Stimulated activated CD4-positive, alpha-beta T cell treated with anti-CD3 and anti-CD28 coated beads, Interleukin-12 subunit alpha, Interleukin-12 subunit beta, amount 100 ng/mL, for 24 hours (primary cell): Measurements from ENCODE around the gene C17orf100.
A peak's percentile ranks its signal among the peaks of the same experiment; 100 is the strongest.

Source experiments
- DNase-seq, 2 experiments: peaks; one replicate each; pipeline ENCODE4 v3.0.0-alpha.2; 2020; ENCODE audit warnings: low read depth in 2 of 2

The C17orf100 gene

GRCh38 chr17:6651354-6651918 is at the start of gene C17orf100, which contains the start of gene MED31:
Gene C17orf100 (plus strand): TSS chr17:6651762. CDS start chr17:6651914, 152 bp downstream.
Gene MED31 (minus strand): TSS chr17:6651605. CDS start chr17:6651528, 77 bp downstream.
- DNase-seq: peak; percentile 92 to 93

DNA sequence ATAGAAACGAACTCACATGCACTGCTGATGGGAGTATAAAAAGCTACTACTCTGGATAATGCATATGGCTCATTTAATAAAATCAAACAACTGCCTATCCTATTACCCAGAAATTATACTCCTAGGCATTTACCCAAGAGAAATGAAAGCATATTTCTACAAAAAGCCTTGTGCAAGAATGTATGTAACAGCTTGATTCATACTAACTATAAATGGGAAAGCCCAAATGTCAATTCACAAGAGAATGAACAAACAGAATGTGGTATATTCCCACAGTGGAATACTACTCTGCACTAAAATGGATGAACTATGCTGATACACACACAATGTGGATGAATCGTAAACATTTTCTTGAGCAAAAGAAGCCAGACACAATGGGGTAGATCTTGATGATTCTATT is 49.4 kb upstream of the C17orf100 start:
- DNase-seq: no peak

- no peak for DNase-seq
Measured at GRCh38 chr17:6603744-6604325, 47.7 kb upstream of the C17orf100 start.

DNA sequence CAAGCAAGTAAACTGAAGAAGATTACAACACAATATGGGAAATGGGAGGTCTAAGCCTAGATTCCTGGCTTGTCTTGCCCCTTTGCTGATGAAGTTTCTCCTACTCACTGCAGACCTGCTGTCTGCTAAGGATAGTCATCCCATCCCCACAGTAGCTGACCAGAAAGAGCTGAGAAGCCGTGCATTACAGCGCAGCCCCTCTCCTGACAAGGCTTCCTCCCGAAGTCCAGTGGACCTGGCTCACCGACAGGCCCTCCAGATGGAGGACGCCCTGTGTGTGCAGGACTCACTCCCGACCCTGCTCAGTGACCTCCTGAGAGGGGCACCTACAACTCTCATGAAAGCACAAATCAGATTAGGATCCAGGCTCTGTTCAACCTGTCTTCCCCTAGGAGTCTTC is 46.4 kb upstream of the C17orf100 start:
- no peak for DNase-seq

DNA sequence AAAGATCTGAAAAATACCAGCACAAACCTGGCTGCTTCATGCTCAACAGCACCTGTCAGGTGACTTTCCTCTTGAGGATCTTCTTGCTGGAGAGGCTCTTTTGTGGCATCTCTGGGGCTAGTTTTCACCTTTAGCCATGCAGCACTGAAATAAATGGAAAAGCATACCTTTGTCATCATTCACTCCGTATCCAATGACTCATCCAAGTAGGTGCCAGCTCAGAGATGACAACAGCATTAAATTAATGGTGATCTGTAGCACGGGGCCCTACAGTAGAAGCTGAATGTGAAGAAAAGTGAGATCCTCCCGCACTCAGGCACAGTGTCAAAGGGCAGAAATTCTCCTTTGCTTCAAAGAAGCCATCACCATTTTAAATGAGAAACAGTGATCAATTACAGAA is 43.2 kb upstream of the C17orf100 start:
- no peak for DNase-seq

DNA sequence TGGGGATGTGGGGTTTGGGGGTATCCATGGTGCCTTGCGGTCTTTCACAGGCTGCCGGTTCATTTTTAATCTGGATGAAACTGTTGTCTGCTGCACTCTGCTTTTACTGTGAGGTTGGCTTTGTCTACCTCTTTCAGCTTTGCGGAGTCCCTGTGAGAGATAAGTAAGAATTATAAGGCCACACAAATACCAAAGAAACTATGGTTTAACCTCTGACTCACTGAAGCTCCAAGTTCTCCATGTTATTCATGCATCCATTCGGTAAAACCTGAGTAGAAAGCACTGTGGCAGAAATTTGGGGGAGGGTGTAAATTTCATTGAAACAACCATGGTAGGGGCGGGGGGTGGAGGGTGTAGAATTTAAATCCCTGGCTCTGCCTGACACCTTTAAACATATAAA is 41.6 kb upstream of the C17orf100 start:
- DNase-seq: no peak

DNA sequence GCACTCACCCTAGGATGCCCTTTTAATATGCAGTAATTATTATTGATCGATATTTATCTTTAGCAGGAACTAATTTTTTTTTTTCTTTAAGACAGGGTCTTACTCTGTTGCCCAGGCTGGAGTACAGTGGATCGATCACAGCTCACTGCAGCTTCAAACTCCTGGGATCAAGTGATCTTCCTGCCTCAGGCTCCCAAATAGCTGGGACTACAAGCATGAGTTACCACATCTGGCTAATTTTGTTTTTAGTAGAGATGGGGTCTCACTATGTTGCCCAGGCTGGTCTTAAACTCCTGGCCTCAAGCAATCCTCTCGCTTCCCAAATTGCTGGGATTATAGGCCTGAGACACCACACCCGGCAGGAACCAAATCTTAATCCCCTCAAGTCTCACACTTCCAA is 40.3 kb upstream of the C17orf100 start:
- no peak for DNase-seq

- DNase-seq: no peak
Measured at GRCh38 chr17:6623941-6624340, 27.6 kb upstream of the C17orf100 start.

DNA sequence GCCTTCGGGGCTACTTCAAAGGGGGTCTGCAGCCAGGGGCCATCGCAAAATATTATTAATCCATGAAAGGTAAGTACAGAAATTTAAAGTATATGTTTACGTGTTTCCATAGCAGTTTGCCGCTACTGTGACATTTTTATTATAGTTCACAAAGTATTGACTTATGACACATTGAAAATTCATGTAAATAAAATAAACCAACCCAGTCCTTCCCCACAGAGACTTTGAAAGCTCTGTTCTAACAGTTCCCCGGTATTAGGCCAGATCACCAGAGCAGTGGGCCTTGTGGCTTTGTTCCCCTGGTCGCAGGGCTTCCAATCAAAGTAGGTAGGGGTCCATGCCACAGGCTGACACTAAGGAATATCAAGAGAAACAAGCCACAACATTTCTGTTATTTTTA is 24.9 kb upstream of the C17orf100 start:
- DNase-seq: no peak

GRCh38 chr17:6627019-6627418 is 24.5 kb upstream of the C17orf100 start:
- no peak for DNase-seq

- DNase-seq: no peak
Measured at GRCh38 chr17:6630390-6630789, 21.2 kb upstream of the C17orf100 start.

- no peak for DNase-seq
Measured at GRCh38 chr17:6632530-6632929, 19.0 kb upstream of the C17orf100 start.

DNA sequence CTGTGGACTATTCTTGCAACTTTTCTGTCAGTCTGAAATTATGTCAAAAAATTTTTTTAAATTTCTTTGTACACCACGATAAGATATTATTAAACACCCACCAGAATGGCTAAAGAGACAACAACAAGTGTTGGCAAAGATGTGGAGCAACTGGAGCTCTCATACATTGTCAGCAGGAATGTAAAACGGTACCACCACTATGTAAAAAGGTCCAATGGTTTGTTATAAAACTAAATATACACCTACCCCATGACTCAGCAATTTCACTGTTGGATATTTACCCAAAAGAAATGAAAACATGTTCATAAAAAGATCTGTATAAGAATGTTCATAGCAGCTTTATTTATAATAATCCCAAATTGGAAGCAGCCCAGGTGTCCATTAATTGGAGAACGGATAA is 18.3 kb upstream of the C17orf100 start:
- DNase-seq: no peak

DNA sequence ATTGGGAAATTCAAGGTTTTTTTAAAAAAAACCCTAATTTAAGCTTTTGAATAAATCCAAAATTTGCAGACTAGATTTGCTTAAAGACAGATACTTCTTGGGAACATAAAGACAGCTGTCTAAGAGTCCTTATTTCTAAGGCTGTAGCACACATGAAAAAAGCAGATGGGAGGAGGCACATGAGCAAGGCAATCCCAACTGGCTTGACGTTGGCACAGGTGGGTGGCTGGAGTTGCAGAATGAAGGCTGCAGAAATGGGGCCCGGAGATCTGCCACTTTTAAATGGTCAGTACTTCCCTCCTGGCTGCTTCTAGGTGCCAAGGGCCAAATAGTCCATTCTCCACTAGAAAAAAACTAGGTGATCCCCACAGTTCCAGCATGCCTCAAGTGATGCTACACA is 15.5 kb upstream of the C17orf100 start:
- no peak for DNase-seq

- no peak for DNase-seq
Measured at GRCh38 chr17:6636616-6637457, 14.7 kb upstream of the C17orf100 start.

GRCh38 chr17:6637458-6637840 is 14.1 kb upstream of the C17orf100 start:
- DNase-seq: no peak

DNA sequence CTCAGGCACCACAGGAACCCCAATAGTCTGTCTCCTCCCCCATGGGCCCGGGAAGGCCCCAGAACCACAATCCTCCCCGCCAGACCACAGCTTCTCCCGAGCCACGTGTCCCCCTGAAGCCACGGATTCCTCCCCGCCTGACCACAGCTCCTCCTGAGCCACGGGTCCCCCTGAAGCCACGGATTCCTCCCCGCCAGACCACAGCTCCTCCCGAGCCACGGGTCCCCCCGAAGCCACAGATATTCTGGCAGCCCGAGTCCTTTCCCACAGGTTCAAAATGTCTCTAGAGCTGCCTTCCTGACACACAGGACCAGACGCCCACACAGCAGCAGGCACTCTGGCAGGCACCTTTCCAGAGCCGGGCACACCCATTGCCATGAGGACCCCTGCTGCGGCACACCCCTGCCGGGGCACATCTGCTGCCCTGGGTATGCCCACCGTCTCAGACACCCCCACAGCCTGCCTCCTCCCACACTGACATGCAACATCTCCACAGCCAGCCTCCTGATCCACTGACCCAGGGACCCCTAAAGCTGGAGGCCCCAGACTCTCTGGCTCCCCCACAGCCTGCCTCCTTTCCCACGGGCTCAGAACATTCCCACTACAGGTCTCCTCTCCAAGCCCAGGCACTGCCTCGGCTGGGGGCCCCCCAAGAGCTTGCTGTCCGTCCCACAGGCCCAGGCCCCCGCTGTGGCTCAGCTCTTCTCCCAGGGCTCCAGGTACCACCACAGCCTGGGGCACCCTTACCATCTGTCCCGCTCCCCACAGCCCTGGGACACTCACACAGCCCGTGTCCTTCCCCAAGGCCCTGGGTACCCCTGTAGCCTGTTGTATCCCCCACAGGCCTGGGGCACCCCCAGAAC is 13.3 kb upstream of the C17orf100 start:
- DNase-seq: no peak

GRCh38 chr17:6639014-6639585 is 12.5 kb upstream of the C17orf100 start:
- no peak for DNase-seq

DNA sequence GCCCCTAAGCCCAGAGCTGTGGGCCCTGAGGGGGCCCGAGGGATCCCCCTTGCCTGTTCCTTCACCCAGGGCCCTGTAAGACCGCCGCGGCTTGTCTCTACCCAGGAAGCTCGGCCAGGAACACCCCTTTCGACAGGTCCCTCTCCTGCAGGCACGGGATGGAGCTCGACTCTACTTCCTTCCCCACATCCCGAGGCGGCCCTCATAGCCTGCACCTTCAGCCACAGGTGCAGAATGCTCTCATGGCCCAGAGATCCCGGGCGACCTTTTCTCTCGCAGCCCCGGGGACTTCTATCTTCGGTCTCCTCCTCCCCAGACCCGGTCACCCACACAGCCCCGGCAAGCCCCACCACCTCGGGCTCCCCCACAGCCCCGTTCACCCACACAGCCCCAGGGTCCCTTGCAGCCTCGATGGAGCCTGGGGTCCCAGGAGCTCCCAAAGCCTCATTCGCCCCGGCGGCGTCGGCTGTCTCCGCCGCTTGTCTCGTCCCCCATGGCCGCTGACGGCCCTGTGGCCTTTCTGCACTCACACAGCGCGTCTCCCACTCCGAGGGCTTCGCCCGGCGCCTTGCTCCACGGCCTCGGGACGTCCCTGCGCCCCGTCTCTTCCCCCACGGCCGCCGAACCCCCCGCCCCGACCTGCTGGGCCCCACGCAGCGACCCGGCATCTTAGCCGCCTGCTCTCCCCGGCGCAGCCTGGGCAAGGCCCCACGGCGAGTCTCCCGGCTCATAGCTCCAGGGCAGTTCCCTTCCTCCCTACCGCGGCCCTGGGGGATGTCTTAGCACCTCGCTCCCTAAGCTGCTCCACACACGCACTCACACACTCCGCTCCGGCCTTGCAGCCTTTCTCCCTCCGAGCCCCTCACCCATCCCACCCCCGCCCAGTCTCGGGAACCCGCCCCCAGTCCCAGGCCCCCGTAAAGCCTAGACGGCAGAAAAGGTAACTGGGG is 11.7 kb upstream of the C17orf100 start:
- no peak for DNase-seq

GRCh38 chr17:6640536-6641246 is 10.9 kb upstream of the C17orf100 start, which contains the start of the genes KIAA0753 and TXNDC17:
Gene KIAA0753 (minus strand): TSS chr17:6640711. CDS start chr17:6635103, 5,608 bp downstream.
Gene TXNDC17 (plus strand): TSS chr17:6641060. CDS start chr17:6641083, 23 bp downstream.
- peak; percentile 88 to 93 for DNase-seq
